DND-41 (cell line): ENCODE data around the gene TREM2.

Experiments used
- CTCF ChIP-seq: IDR thresholded peaks from 2 replicates; pipeline ENCODE4 v1.5.1; 2012; ENCODE audit warnings: borderline replicate concordance, low read length, moderate library complexity, mild to moderate bottlenecking; ENCODE audit not compliant: poor library complexity, severe bottlenecking; ENCODE audit errors: extremely low read depth
- EZH2 ChIP-seq: IDR thresholded peaks from 3 replicates; pipeline ENCODE4 v1.6.1; 2012; ENCODE audit warnings: borderline replicate concordance, low read depth, mild to moderate bottlenecking, moderate library complexity, low read length, inconsistent platforms; ENCODE audit not compliant: severe bottlenecking

DNA sequence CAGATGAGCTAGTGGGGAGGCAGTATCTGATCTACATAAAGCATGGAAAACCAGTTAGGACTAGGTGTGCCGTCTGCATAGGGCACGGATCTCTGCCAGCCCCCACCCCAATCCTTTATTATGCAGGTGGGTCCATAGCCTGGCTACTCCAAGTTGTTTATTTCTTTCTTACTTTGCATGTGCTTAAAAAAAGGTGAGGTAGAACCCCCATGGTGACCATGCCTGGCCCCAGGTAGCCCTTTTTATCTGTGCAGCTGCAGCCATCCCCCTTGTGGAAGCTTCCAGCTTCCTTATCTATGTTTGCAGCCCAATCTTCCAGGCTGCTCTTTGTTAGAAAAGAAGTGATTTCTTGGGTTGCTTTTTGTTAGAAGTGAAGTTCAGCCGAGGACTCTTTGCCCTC, 9.0 kb upstream of the TREM2 start:
- no peak for TF ChIP-seq EZH2
- no peak for TF ChIP-seq CTCF
